ENCODE measurements around the gene CSF1R.

Gene CSF1R

GRCh38 chr5:150075806-150076205 lies 10.5 kb downstream of the CSF1R start:
- TF ChIP-seq CTCF (conservative IDR thresholded peaks at IDR 0.05) (no peak), ZFX (IDR thresholded peaks at IDR 0.05) (no peak)
- no peak overlapping the region for H3K27ac ChIP-seq

DNA sequence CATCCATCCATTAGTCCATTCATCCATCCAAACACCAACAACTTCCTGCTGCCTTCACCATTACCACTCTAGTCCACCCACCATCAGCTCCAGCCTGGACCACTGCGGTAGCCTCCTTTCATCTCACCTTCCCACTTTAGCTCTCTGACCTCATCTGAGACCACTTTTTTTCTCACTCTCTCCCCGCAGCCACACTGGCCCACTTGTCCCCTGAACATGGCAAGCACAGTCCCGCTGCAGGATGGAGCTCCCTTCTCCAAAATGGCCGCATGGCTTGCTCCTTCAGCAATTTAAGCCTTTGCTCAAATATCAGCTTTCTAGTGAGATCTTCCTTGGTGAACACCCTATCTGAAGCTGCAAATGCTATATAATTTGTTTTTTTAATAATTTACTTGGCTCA lies 11.1 kb downstream of the CSF1R start:
- no peak for TF ChIP-seq CTCF (conservative IDR thresholded peaks at IDR 0.05)
- no peak for TF ChIP-seq ZFX (IDR thresholded peaks at IDR 0.05)

GRCh38 chr5:150073677-150074076 lies 12.7 kb downstream of the CSF1R start:
- no peak overlapping the region for H3K27ac ChIP-seq
- TF ChIP-seq ZFX (IDR thresholded peaks at IDR 0.05) (no peak), CTCF (conservative IDR thresholded peaks at IDR 0.05) (no peak)

More for the DNA sequence above, 11.1 kb downstream of the CSF1R start:
- H3K27ac ChIP-seq = no peak overlapping the region

GRCh38 chr5:150073086-150073625 lies 13.2 kb downstream of the CSF1R start:
- TF ChIP-seq CTCF (conservative IDR thresholded peaks at IDR 0.05) (no peak), ZFX (IDR thresholded peaks at IDR 0.05) (no peak)
- H3K27ac ChIP-seq = no peak overlapping the region

DNA sequence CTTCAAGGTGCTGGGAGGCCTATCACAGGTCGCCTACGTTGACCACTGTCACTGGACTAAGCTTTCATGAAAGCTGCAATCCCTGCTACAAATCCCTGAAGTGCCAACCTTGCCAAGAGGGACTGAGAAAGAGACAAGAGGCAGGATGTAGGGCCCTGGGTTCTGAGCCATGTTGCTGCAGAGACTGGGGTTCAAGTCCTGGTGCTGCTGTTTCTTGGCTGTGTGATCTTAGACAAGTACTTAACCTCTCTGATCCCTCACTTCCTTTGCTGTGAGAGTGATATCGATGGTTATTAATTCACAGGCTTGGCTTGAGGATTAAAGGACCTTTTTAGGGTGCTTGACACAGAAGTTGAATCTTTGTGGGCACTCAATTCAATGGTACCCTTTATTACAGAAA lies 15.5 kb downstream of the CSF1R start:
- no peak overlapping the region for H3K27ac ChIP-seq
- TF ChIP-seq ZFX (IDR thresholded peaks at IDR 0.05) = no peak
- no peak for TF ChIP-seq CTCF (conservative IDR thresholded peaks at IDR 0.05)

- TF ChIP-seq CTCF (conservative IDR thresholded peaks at IDR 0.05) (no peak), ZFX (IDR thresholded peaks at IDR 0.05) (no peak)
- H3K27ac ChIP-seq = no peak overlapping the region
Observed at GRCh38 chr5:150069672-150070627, 16.4 kb downstream of the CSF1R start.

GRCh38 chr5:150068961-150069645 lies 17.3 kb downstream of the CSF1R start:
- no peak for TF ChIP-seq CTCF (conservative IDR thresholded peaks at IDR 0.05)
- TF ChIP-seq ZFX (IDR thresholded peaks at IDR 0.05) = no peak
- H3K27ac ChIP-seq = no peak overlapping the region

All from C4-2B (cell line).